ENCODE measurements around the gene MEF2C. TPM values are rescaled to one million over a fixed set of nuclear protein-coding genes. Genes with fewer than 3 reads are reported as not detected.

The MEF2C gene
- total RNA-seq, 1 experiment from 2014 or later = 0.24 TPM

GRCh38 chr5:88719434-88719833 lies 163.6 kb downstream of the MEF2C start:
- DNase-seq (ENCODE audit: low read depth) = no peak
- in situ Hi-C loops (cut with HindIII; ENCODE audit: low pct_unique_long_range_greater_than_20kb, low sequenced_read_pairs) = no loop called here

GRCh38 chr5:88718736-88719135 lies 164.2 kb downstream of the MEF2C start:
- no peak for DNase-seq (ENCODE audit: low read depth)
- in situ Hi-C loops (cut with HindIII; ENCODE audit: low pct_unique_long_range_greater_than_20kb, low sequenced_read_pairs) = no loop called here

DNA sequence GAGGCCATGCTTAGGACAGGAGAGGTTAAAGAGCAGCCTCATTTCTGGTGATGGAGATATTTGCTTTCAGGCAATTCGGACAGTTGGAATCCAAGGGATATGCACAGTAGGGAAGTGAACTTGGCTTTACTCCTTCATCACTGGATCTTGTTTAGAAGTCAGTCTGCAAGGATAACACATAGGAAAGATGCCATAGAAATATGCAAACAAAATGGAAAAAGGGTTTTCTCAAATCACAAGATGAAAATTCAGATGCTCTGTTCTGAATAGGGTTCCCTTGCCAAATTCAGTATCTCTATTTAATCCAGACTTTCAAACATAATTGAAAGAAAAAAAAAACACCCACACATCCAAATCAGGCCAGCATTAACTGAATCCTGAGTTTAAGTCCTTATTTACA lies 166.9 kb downstream of the MEF2C start:
- no peak for DNase-seq (ENCODE audit: low read depth)
- in situ Hi-C loops (cut with HindIII; ENCODE audit: low pct_unique_long_range_greater_than_20kb, low sequenced_read_pairs) = no loop called here

DNA sequence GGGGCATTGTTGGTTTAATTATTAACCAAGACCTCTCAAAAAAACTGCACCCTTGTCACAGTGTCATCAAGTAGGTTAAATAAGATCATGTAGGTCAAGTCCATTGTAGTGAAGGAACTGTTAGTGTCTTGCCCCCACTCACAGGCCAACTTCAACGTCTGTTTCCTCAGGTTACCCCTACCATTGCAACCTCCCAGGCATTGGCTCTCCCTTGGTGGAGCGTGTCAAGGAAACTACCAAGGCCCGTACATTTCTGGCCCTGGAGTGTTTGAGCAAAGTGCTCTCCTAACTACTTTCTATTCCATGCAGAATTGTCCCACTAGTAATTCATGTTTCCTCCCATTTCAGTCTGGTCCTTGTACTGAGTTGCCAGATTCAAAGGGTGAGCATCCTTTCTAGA lies 167.5 kb downstream of the MEF2C start:
- no peak for DNase-seq (ENCODE audit: low read depth)
- in situ Hi-C loops (cut with HindIII; ENCODE audit: low pct_unique_long_range_greater_than_20kb, low sequenced_read_pairs) = no loop called here

- DNase-seq (ENCODE audit: low read depth) = no peak
- in situ Hi-C loops (cut with HindIII; ENCODE audit: low pct_unique_long_range_greater_than_20kb, low sequenced_read_pairs) = no loop called here
Measured at GRCh38 chr5:88713818-88714217, 169.2 kb downstream of the MEF2C start.

GRCh38 chr5:88708682-88709398 lies 174.1 kb downstream of the MEF2C start:
- DNase-seq (ENCODE audit: low read depth) = no peak
- in situ Hi-C loops (cut with HindIII; ENCODE audit: low pct_unique_long_range_greater_than_20kb, low sequenced_read_pairs) = no loop called here

GRCh38 chr5:88708021-88708420 lies 175.0 kb downstream of the MEF2C start:
- in situ Hi-C loops (cut with HindIII; ENCODE audit: low pct_unique_long_range_greater_than_20kb, low sequenced_read_pairs) = no loop called here
- no peak for DNase-seq (ENCODE audit: low read depth)

DNA sequence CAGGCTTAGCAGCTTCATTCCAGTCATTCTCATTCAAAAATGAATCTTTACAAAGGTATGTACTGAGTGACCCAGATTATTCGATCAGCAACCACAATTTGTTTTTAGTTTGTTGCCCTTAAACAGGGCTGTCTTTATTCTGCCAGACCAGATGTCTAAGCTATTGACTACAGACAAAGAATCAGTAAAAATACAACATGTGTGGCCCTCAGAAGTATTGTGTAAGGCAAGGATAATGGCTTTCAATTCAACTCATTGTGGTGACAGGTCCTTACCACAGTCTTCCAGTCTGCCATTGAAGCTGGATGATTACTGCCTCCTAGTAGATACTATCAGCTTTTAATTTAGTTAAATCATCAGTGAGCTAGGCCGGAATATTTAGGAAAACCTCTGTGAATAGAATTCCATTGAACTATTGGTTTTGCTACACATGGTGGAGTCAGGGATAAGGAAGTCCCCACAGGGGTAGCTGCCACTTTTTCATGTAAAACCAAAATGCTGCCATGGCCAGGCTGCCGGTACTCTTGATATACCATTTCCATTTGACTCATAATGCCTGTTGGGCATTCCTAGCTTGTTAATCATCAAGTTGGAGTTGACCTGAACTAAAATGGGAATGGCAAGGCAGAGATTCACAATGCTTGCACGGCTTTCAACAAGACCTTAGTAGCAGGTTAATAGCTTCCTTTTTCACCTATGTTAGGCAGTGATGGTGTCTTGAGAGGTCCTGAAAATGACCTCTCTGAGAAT lies 175.6 kb downstream of the MEF2C start:
- no peak for DNase-seq (ENCODE audit: low read depth)
- in situ Hi-C loops (cut with HindIII; ENCODE audit: low pct_unique_long_range_greater_than_20kb, low sequenced_read_pairs) = no loop called here

GRCh38 chr5:88702332-88702731 lies 180.7 kb downstream of the MEF2C start:
- no peak for DNase-seq (ENCODE audit: low read depth)
- in situ Hi-C loops (cut with HindIII; ENCODE audit: low pct_unique_long_range_greater_than_20kb, low sequenced_read_pairs) = no loop called here

DNA sequence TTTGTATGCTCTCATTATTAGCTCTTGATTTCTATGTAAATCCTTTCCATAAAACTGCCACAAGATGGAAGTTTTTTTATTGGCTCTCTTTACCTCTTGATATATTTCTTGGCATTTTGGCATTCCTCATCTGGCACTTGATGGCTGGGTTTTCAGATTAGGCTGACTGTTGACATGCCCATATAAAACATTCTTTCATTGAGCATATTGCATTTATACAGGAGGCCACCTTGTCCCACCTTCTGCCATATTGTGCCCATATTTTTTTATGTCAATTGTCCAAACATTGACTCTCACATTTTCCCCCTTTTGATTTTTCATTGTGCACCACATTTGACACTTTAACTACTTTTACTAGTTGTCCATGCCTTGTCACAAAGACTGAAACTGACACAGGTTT lies 182.9 kb downstream of the MEF2C start:
- no peak for DNase-seq (ENCODE audit: low read depth)
- in situ Hi-C loops (cut with HindIII; ENCODE audit: low pct_unique_long_range_greater_than_20kb, low sequenced_read_pairs) = no loop called here

DNA sequence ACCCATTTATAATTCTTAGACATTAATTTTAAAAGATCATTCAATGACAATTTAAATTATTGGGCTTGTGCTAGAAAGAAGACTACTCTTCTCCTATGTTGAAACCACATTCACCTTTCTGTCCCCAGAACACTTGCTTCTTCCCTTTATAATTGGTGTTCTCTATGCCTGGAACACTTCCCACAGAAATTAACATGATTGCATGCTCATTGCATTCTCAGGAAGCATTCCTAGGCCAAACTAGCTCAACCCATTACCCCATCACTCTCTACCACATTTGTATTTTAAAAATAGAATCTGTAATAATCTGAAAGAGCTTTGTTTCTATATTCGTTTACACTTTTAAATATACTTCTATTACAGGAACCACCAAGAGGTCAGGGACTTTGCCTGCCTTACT lies 184.7 kb downstream of the MEF2C start:
- DNase-seq (ENCODE audit: low read depth) = no peak
- in situ Hi-C loops (cut with HindIII; ENCODE audit: low pct_unique_long_range_greater_than_20kb, low sequenced_read_pairs) = loop anchor here (25.0 kb wide), 1 partner anchor 561 kb away; no protein-coding TSS in a partner anchor

- in situ Hi-C loops (cut with HindIII; ENCODE audit: low pct_unique_long_range_greater_than_20kb, low sequenced_read_pairs) = loop anchor here (25.0 kb wide), 1 partner anchor 559 kb away; no protein-coding TSS in a partner anchor
- no peak for DNase-seq (ENCODE audit: low read depth)
Measured at GRCh38 chr5:88696466-88696865, 186.5 kb downstream of the MEF2C start.

GRCh38 chr5:88695931-88696330 lies 187.1 kb downstream of the MEF2C start:
- in situ Hi-C loops (cut with HindIII; ENCODE audit: low pct_unique_long_range_greater_than_20kb, low sequenced_read_pairs) = loop anchor here (25.0 kb wide), 1 partner anchor 559 kb away; no protein-coding TSS in a partner anchor
- DNase-seq (ENCODE audit: low read depth) = no peak

- in situ Hi-C loops (cut with HindIII; ENCODE audit: low pct_unique_long_range_greater_than_20kb, low sequenced_read_pairs) = loop anchor here (25.0 kb wide), 1 partner anchor 558 kb away; no protein-coding TSS in a partner anchor
Measured at GRCh38 chr5:88695232-88695631, 187.8 kb downstream of the MEF2C start.

GRCh38 chr5:88694023-88694679 lies 188.8 kb downstream of the MEF2C start:
- in situ Hi-C loops (cut with HindIII; ENCODE audit: low pct_unique_long_range_greater_than_20kb, low sequenced_read_pairs) = loop anchor here (25.0 kb wide), 1 partner anchor 557 kb away; no protein-coding TSS in a partner anchor

More at GRCh38 chr5:88695232-88695631, 187.8 kb downstream of the MEF2C start:
- no peak for DNase-seq (ENCODE audit: low read depth)

DNA sequence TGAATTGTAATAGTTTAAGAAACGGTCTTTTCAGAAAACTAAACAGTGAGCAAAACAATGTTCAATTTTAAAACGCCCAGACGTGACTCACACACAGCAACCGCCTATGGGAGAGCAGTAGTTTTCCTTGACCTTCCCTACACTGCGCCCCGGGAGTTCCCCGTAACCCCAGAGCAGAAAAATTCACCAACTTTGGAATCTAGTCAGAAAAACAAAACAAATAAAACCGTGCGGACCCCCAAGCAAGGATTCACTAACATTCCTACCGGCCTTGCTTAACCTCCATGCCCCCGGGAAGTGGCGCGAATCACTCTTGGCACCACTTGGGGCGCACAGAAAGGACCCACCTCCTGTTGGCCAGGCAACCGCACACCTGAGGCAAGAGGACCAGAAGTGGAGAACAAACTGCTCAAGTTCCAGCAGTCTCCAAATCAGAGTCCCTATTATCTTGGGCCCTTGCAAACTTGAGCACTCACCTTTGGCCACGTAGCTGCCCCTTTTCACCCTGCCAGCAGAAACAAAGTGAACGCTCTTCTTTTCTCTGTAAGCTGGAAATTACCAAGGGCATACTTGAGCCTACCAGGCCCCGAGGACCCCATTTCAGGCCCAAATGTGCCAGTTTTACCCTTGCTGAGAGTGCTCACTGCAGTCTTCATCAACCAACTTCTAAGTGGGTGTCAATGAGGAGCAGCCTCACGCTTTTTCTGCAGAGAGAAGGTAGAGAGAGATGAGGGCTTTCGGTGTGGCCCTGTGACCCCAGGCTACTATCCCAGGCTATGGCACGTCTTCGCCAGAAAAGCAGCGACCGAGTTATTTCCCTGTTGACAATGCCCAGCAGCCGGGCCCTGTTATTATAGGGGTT lies 189.7 kb downstream of the MEF2C start:
- DNase-seq (ENCODE audit: low read depth) = no peak
- in situ Hi-C loops (cut with HindIII; ENCODE audit: low pct_unique_long_range_greater_than_20kb, low sequenced_read_pairs) = loop anchor here (25.0 kb wide), 1 partner anchor 556 kb away; no protein-coding TSS in a partner anchor

More at GRCh38 chr5:88694023-88694679, 188.8 kb downstream of the MEF2C start:
- DNase-seq (ENCODE audit: low read depth) = no peak

GRCh38 chr5:88691945-88692868 lies 190.8 kb downstream of the MEF2C start:
- DNase-seq (ENCODE audit: low read depth) = no peak
- in situ Hi-C loops (cut with HindIII; ENCODE audit: low pct_unique_long_range_greater_than_20kb, low sequenced_read_pairs) = loop anchor here (25.0 kb wide), 1 partner anchor 555 kb away; no protein-coding TSS in a partner anchor
